ENCODE data around the gene MYH3. TPM values are rescaled to one million over a fixed set of nuclear protein-coding genes. Genes with fewer than 3 reads are reported as not detected.
"Not testable (repeated sequence)": the region's sequence is repeated elsewhere in the genome, so short reads cannot be mapped to it uniquely, and the experiment has no call there.

MYH3 gene
- 1 to 10 TPM; 3.4 to 3.5 TPM for total RNA-seq

- ChIA-PET POLR2A (no interaction called here), CTCF (interaction anchor here (0.7 to 1.0 kb wide), 2 partner anchors 11 to 39 kb away, joined by 3 to 5 read pairs; no protein-coding TSS in a partner anchor)
Measured at GRCh38 chr17:10657148-10657547, at the start of gene MYH3. TSS of gene MYH3 (minus strand) at chr17:10657309. CDS start at chr17:10655064, 2,245 bp downstream.

GRCh38 chr17:10705727-10706126, 48.6 kb upstream of the MYH3 start:
- CTCF ChIA-PET = interaction anchor here (1.9 kb wide), 1 partner anchor 59 kb away, joined by 5 read pairs; no protein-coding TSS in a partner anchor
- POLR2A ChIA-PET = no interaction called here

DNA sequence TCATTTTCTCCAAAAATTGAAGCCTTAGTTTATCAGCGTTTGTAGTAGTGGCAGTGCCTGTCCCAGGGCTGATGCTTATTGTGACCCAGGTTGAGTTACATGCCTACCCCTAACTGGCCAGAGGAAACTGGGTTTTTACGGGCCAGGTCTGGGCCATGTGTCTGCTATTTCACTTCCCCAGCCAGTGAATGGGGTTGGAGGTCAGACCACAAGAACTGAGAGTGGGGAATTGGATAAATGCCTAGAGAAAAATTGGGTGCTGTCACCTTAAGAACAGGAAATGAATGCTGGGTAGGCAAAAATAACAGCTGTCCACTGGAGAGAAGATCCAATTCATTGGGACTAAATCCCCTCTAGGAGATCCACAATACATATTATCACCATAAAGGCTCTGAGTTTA, 45.5 kb upstream of the MYH3 start:
- POLR2A ChIA-PET = no interaction called here
- CTCF ChIA-PET = interaction anchor here (1.1 kb wide), 1 partner anchor 28 kb away, joined by 3 read pairs; no protein-coding TSS in a partner anchor

DNA sequence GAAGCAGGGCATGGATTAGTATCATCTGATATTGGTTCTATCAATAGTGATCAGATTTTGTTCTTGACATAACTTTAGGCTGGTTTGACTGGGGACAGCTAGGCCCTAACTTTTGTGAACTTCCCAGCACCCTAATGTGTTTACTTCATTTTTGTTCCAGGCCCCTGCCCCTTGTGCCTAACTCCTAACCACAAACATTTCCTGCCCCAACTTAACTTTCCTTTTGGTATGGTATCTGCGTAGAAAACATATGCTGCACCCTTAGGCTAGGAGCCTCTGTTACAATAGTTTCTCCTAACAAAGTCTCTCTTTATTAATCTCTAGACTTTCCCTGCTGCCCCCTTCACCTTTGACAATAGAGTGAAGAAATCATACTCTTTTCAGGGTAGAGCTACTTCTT, 42.7 kb upstream of the MYH3 start:
- ChIA-PET CTCF (no interaction called here), POLR2A (interaction anchor here (0.6 to 0.7 kb wide), 2 partner anchors 31 to 1747 kb away, joined by 3 to 5 read pairs; no protein-coding TSS in a partner anchor)

- ChIA-PET POLR2A (no interaction called here), CTCF (no interaction called here)
Measured at GRCh38 chr17:10698096-10698818, 41.1 kb upstream of the MYH3 start.

DNA sequence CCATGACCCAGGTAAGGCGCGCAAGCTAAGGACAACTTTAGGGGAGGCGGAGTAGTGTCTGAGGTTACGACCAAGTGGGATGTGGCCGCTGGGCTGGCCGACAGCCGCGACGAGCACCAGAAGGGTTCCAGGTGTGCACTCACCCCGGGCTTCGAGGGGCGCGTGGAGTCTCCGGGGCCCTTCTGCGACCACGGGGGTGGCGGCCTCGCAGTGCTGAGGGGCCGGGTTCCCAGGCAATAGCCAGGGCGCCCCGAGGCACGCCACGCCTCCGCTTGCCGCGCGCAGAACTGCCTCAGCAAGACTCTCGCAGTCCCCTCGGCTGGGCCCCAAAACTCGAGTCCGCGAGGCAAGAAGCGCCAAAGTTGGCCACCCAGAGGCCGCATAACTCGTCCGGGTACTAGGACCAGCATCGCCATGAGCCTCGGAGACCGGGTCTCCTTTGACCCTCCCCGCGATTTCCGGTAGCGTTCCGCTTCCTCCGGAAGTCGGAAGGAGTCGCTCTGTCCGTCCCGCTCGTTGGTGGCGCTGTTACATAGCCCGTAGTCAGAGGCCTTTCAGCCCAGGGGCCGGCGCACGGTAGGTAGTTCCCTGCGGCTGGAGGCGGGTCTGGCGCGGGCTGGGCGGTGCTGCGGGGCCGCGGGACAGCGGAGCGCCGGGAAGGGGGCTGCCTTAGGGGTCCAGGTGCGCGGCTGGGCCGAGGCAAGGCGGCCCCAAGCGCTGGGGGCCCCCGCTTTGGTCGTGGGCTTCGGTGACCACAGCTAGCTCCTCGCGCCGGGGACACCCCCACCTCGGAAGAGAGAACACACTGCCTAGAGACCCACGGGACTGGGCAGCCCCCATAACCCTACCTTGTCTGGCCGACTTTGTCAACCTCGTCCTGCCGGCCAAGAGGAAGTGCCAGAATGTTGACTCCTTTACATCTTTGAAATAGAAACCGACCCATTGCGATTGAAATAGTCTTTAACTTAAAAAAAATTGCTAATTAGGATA, 40.3 kb upstream of the MYH3 start, which contains the start of the genes ADPRM and SCO1:
Gene ADPRM, plus strand, starts transcription at position 503 of the 990 bp plus-strand sequence. CDS start 7,333 bp downstream, outside the sequence.
Gene SCO1, minus strand, starts transcription at position 442 of the 990 bp plus-strand sequence. Its CDS starts 26 bp downstream, at position 416.
- ChIA-PET CTCF (interaction anchor here (1.6 to 1.7 kb wide), 2 partner anchors 51 to 66 kb away, joined by 4 to 5 read pairs; no protein-coding TSS in a partner anchor), POLR2A (interaction anchor here (0.5 kb wide), 1 partner anchor 20 kb away, joined by 3 read pairs; no protein-coding TSS in a partner anchor)

GRCh38 chr17:10695875-10696407, 38.8 kb upstream of the MYH3 start:
- POLR2A ChIA-PET = not testable (repeated sequence)
- CTCF ChIA-PET = interaction anchor here (1.6 to 1.7 kb wide), 2 partner anchors 50 to 65 kb away, joined by 4 to 5 read pairs; no protein-coding TSS in a partner anchor

DNA sequence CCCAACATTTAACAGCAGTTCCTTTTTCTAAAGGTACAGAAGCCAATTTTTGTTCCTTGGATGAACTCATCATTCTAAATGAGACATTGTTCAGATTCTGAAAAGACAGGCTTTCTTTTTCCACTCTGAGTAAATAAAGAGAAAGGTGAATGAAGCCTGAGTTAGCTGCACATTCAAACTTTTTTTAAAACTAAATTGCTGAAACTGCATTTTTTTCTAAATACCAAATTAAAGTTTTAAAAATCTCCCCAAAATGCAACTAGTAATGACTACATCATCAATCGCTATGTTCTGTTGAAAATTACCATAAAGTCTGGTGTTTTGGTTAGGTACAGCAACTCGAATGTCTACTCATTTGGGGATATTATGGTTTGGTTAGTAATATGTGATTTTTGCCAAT, 30.4 kb upstream of the MYH3 start:
- POLR2A ChIA-PET = no interaction called here
- CTCF ChIA-PET = no interaction called here

DNA sequence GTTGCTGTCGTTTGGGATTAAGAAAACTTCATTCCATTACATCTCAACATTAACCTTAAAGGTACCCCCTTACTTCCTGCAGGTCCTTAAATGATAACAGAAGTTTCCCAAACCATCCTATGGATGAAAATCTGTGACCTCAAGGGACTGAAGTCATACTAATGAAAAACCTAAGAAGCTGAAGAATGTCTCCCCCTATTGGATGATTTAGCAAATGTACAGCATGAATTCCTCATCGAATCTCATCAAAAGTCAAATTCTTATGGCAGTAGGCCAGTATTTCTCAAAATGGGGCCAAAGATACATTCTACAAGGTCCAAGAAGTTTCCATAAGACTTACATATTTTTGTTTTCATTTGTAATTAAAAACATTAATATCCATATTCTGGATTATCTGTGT, 26.7 kb upstream of the MYH3 start:
- ChIA-PET POLR2A (no interaction called here), CTCF (interaction anchor here (0.7 to 1.5 kb wide), 3 partner anchors 10 to 44 kb away, joined by 3 to 5 read pairs (median 3); no protein-coding TSS in a partner anchor)

DNA sequence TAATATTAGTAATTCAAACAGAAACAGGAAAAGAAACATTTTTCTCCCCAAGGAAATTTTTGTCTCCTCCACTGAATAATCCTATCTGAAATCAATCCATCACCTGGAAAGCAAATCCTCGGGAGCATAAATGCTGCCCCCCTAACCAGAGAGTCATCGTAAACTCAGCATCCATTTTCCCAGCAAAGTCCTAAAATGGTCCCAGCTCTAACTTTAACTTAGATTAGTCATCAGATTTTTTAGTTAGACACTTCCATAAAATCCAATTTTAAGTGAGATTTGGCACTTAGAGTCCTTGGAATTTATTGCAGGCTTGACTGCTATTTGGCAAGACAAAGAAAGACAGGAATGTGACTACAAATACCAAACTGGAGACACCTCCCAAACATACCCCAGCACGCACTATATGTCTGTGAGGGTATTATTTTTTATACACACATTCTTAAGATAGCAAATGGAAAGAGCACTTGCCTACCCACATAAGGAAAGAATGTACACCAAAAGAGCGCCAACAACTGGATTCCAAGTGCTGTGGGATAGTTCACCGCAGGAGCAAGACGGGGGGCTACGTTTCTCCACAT, 24.8 kb upstream of the MYH3 start:
- ChIA-PET POLR2A (no interaction called here), CTCF (interaction anchor here (0.6 kb wide), 1 partner anchor 32 kb away, joined by 3 read pairs; no protein-coding TSS in a partner anchor)

- ChIA-PET CTCF (no interaction called here), POLR2A (no interaction called here)
Measured at GRCh38 chr17:10674704-10675103, 17.6 kb upstream of the MYH3 start.

- CTCF ChIA-PET = interaction anchor here (1.2 kb wide), 1 partner anchor 21 kb away, joined by 3 read pairs; no protein-coding TSS in a partner anchor
- POLR2A ChIA-PET = no interaction called here
Measured at GRCh38 chr17:10673312-10673711, 16.2 kb upstream of the MYH3 start.

- ChIA-PET POLR2A (no interaction called here), CTCF (interaction anchor here (0.6 kb wide), 1 partner anchor 9 kb away, joined by 3 read pairs; no protein-coding TSS in a partner anchor)
Measured at GRCh38 chr17:10668775-10669174, 11.7 kb upstream of the MYH3 start.

DNA sequence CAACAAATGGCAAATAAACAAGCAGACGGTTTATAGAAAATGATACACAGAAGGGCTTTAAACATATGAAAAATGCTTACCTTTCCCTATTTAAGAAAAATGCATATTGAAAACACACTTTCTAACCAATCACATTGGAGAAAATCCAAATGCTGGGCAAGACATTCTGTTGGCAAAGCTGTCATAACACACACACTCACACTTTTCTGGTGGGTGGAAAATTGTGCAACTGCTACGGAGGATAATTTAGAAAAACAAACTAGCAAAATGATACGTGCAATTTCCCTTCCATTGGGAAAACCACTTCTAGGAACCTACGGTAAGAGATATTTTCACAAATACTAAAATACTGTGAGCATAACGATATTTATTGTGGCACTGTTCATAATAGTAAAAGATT, 9.8 kb upstream of the MYH3 start:
- ChIA-PET POLR2A (no interaction called here), CTCF (interaction anchor here (0.6 kb wide), 1 partner anchor 181 kb away, joined by 4 read pairs; no protein-coding TSS in a partner anchor)

GRCh38 chr17:10664571-10664970, 7.5 kb upstream of the MYH3 start:
- ChIA-PET POLR2A (no interaction called here), CTCF (interaction anchor here (0.8 kb wide), 1 partner anchor 181 kb away, joined by 4 read pairs; no protein-coding TSS in a partner anchor)

DNA sequence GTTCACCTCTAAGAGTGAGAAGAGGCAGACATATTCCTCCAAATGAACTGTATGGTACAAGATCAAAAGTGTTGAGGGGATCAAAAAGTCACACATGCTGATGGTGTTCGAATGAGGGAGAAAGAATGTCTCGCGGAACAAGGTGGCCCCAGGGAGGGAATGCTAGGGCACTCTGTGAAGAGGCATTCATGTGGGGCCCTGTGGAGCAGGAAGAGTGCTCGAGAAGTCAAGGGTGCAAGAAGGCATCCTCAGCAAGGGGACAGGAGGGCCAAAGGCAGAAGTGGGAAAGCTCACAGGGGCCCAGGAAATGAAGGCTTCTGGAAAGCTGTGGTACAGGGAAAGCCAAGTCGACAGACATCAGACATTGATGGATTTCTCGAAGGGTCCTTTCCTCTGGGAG, 6.1 kb upstream of the MYH3 start:
- ChIA-PET CTCF (no interaction called here), POLR2A (no interaction called here)

- POLR2A ChIA-PET = no interaction called here
- CTCF ChIA-PET = interaction anchor here (0.6 to 1.7 kb wide), 2 partner anchors 44 to 910 kb away, joined by 3 to 4 read pairs; no protein-coding TSS in a partner anchor
Measured at GRCh38 chr17:10661437-10661836, 4.3 kb upstream of the MYH3 start.

GRCh38 chr17:10657879-10658278, 770 bp upstream of the MYH3 start:
- ChIA-PET CTCF (interaction anchor here (0.7 to 1.0 kb wide), 2 partner anchors 11 to 40 kb away, joined by 3 to 5 read pairs; no protein-coding TSS in a partner anchor), POLR2A (no interaction called here)

DNA sequence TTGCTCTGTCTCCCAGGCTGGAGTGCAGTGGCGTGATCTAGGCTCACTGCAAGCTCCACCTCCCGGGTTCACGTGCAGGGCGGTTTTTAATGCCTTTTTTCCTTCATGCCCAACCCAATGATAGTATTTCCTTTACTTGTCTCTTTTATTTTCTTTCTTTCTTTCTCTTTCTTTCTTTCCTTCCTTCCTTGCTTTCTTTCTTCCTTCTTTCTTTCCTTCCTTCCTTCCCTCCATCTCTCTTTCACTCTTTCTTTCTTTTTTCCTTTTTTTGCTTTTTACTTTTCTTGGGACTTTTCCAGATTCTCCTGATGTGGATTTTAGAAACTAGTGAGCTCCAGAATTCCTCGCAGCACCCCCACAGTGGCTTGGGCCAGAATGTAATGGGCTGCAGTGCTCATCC, 3.1 kb downstream of the MYH3 start:
- POLR2A ChIA-PET = no interaction called here

More for the DNA sequence above, 3.1 kb downstream of the MYH3 start:
- CTCF ChIA-PET = no interaction called here
